ENCODE results near the gene CNNM3. TPM values are rescaled to one million over a fixed set of nuclear protein-coding genes. Genes with fewer than 3 reads are reported as not detected.
A peak's percentile ranks its signal among the peaks of the same experiment; 100 is the strongest.

CNNM3 gene
- total and polyA plus RNA-seq, 2 experiments from 2014 or later = 17.1 to 25.8 TPM

- H3K27me3 ChIP-seq = no peaks in the 10 kb centered on the region
- H4K20me1 ChIP-seq (ENCODE audit: insufficient read depth, poor library complexity, severe bottlenecking) = peaks cover 3% of the 10 kb centered on the region
- H3K4me3 ChIP-seq = no peak overlapping the region
- peaks cover 37% of the 10 kb centered on the region for H3K79me2 ChIP-seq
- H3K36me3 ChIP-seq (replicated peaks; ENCODE audit: insufficient read depth, low read depth) = no peaks in the 10 kb centered on the region
- 99% methylated on average over 6 of the region's 6 CpGs for WGBS (ENCODE audit: low lambda C conversion rate, missing lambda C conversion rate)
- no peak overlapping the region for H2AFZ ChIP-seq
- peaks cover 10% of the 10 kb centered on the region for H3K4me1 ChIP-seq (ENCODE audit: insufficient read depth)
- H3K9me2 ChIP-seq (replicated peaks; ENCODE audit: insufficient read depth) = no peaks in the 10 kb centered on the region
- H3K9me3 ChIP-seq (ENCODE audit: low read depth) = no peaks in the 10 kb centered on the region
- DNase-seq (ENCODE audit: low spot score) = no peak
- no peak overlapping the region for H3K27ac ChIP-seq
- TF ChIP-seq EZH2 (IDR thresholded peaks at IDR 0.05; ENCODE audit: borderline replicate concordance) (no peak), EZH2phosphoT487 (IDR thresholded peaks at IDR 0.05; ENCODE audit: low read depth, severe bottlenecking, unreplicated experiment) (no peak), CTCF (IDR thresholded peaks at IDR 0.05; ENCODE audit: poor library complexity) (no peak)
- no peak overlapping the region for H3K4me2 ChIP-seq
These were observed 36.6 kb downstream of the CNNM3 start for GRCh38 chr2:96852667-96853066.

- H3K4me1 ChIP-seq (ENCODE audit: insufficient read depth) = peaks cover 10% of the 10 kb centered on the region
- no peaks in the 10 kb centered on the region for H3K9me3 ChIP-seq (ENCODE audit: low read depth)
- no peaks in the 10 kb centered on the region for H3K36me3 ChIP-seq (replicated peaks; ENCODE audit: insufficient read depth, low read depth)
- no peak overlapping the region for H2AFZ ChIP-seq
- TF ChIP-seq EZH2 (IDR thresholded peaks at IDR 0.05; ENCODE audit: borderline replicate concordance) = no peak
- no peak for TF ChIP-seq CTCF (IDR thresholded peaks at IDR 0.05; ENCODE audit: poor library complexity)
- no peak for TF ChIP-seq EZH2phosphoT487 (IDR thresholded peaks at IDR 0.05; ENCODE audit: low read depth, severe bottlenecking, unreplicated experiment)
- DNase-seq (ENCODE audit: low spot score) = no peak
- 98% methylated on average over 15 of the region's 15 CpGs for WGBS (ENCODE audit: low lambda C conversion rate, missing lambda C conversion rate)
- H3K27ac ChIP-seq = no peak overlapping the region
- H4K20me1 ChIP-seq (ENCODE audit: insufficient read depth, poor library complexity, severe bottlenecking) = peaks cover 3% of the 10 kb centered on the region
- no peaks in the 10 kb centered on the region for H3K9me2 ChIP-seq (replicated peaks; ENCODE audit: insufficient read depth)
- no peaks in the 10 kb centered on the region for H3K27me3 ChIP-seq
- H3K4me2 ChIP-seq = no peak overlapping the region
- no peak overlapping the region for H3K4me3 ChIP-seq
- H3K79me2 ChIP-seq = peaks cover 37% of the 10 kb centered on the region
These were observed 37.3 kb downstream of the CNNM3 start for GRCh38 chr2:96853321-96853720.

- Histone ChIP-seq H3K4me2 (peak overlapping the region; percentile 99), H4K20me1 (ENCODE audit: insufficient read depth, poor library complexity, severe bottlenecking) (peaks cover 16% of the 10 kb centered on the region), H3K79me2 (peaks cover 44% of the 10 kb centered on the region), H3K4me1 (ENCODE audit: insufficient read depth) (peaks cover 27% of the 10 kb centered on the region), H3K27me3 (no peaks in the 10 kb centered on the region), H3K36me3 (replicated peaks; ENCODE audit: insufficient read depth, low read depth) (no peaks in the 10 kb centered on the region), H3K9me2 (replicated peaks; ENCODE audit: insufficient read depth) (no peaks in the 10 kb centered on the region), H3K27ac (peak overlapping the region; percentile 72), H2AFZ (peak overlapping the region; percentile 79), H3K9me3 (ENCODE audit: low read depth) (no peaks in the 10 kb centered on the region), H3K4me3 (peak overlapping the region; percentile 72)
- WGBS (ENCODE audit: low lambda C conversion rate, missing lambda C conversion rate) = 24% methylated on average over 27 of the region's 27 CpGs
- TF ChIP-seq EZH2phosphoT487 (IDR thresholded peaks at IDR 0.05; ENCODE audit: low read depth, severe bottlenecking, unreplicated experiment) = no peak
- no peak for TF ChIP-seq EZH2 (IDR thresholded peaks at IDR 0.05; ENCODE audit: borderline replicate concordance)
- no peak for TF ChIP-seq CTCF (IDR thresholded peaks at IDR 0.05; ENCODE audit: poor library complexity)
- DNase-seq (ENCODE audit: low spot score) = no peak
These were observed 41.0 kb downstream of the CNNM3 start for GRCh38 chr2:96856776-96857666.

All from hepatocyte (in vitro differentiated cells).